Panc1 (cell line): ENCODE results near the gene FBRS. TPM values are rescaled to one million over a fixed set of nuclear protein-coding genes. Genes with fewer than 3 reads are reported as not detected.

ENCODE experiments used
- ATAC-seq: fragments of 200-7000 bp; cut with Tn5 transposase; 2 replicates; pipeline ENCODE4 v1.9.1; 2020; ENCODE audit warnings: mild to moderate bottlenecking, moderate library complexity
- BruUV-seq: library from RNA; stranded (reverse); fragments of 400-500 nt; replicated peaks from 2 replicates; lab custom pipeline; 2021; lab: Mats Ljungman, UMichigan
- CTCF ChIA-PET: fragments of 300-600 bp; sonication (Branson Sonifier 250); formaldehyde crosslinking; loops from one replicate; lab custom pipeline; 2022; ENCODE audit warnings: antibody characterized with exemption; lab: Charles Lee
- POLR2A ChIA-PET: fragments of 300-600 bp; sonication (Branson Sonifier 250); formaldehyde crosslinking; loops from one replicate; lab custom pipeline; 2022; ENCODE audit warnings: antibody characterized with exemption; lab: Charles Lee
- DNase-seq: peaks from one replicate; pipeline ENCODE4 v3.0.0-alpha.2; 2010; ENCODE audit warnings: low read depth, low spot score
- H3K27ac ChIP-seq: 2 replicates; pipeline ENCODE4 v1.5.1; 2011; ENCODE audit warnings: mild to moderate bottlenecking, low read length, inconsistent platforms
- H3K27me3 ChIP-seq: fragments of 200-500 bp; sonication (Bioruptor generic); 2 replicates; pipeline ENCODE4 v1.6.0; 2014; ENCODE audit warnings: low read length, inconsistent platforms; ENCODE audit not compliant: control insufficient read depth, insufficient read depth
- H3K36me3 ChIP-seq: fragments of 200-500 bp; sonication (Bioruptor generic); 2 replicates; pipeline ENCODE4 v1.5.1; 2014; ENCODE audit warnings: inconsistent platforms, mild to moderate bottlenecking, low read length, moderate library complexity; ENCODE audit not compliant: control insufficient read depth, insufficient read depth
- H3K4me1 ChIP-seq: 2 replicates; pipeline ENCODE4 v1.5.1; 2011; ENCODE audit warnings: inconsistent platforms, mild to moderate bottlenecking, low read length, moderate library complexity; ENCODE audit not compliant: control insufficient read depth, insufficient read depth
- H3K4me3 ChIP-seq, 2 experiments: 2 replicates each; pipeline ENCODE4 v1.5.1; 2011 to 2012; ENCODE audit warnings: low read depth in 2 of 2, low read length in 2 of 2, mild to moderate bottlenecking in 2 of 2, inconsistent platforms in 1 of 2, moderate library complexity in 1 of 2
- H3K9me3 ChIP-seq: fragments of 200-500 bp; sonication (Bioruptor generic); 2 replicates; pipeline ENCODE4 v1.5.1; 2014; ENCODE audit warnings: low read depth, mild to moderate bottlenecking, inconsistent platforms, low read length, moderate library complexity; ENCODE audit not compliant: control insufficient read depth, insufficient read depth
- POLR2AphosphoS5 ChIP-seq: IDR thresholded peaks from 2 replicates; pipeline ENCODE4 v1.6.1; 2012; ENCODE audit warnings: mild to moderate bottlenecking, low read depth, low read length, moderate library complexity
- SIN3A ChIP-seq: IDR thresholded peaks from 2 replicates; pipeline ENCODE4 v1.6.1; 2012; ENCODE audit warnings: low read depth, mild to moderate bottlenecking, low read length, moderate library complexity, borderline replicate concordance; ENCODE audit not compliant: insufficient read depth
- TCF7L2 ChIP-seq: IDR thresholded peaks from 2 replicates; pipeline ENCODE4 v1.6.1; 2011; ENCODE audit warnings: mild to moderate bottlenecking, low read depth, low read length, inconsistent platforms
- in situ Hi-C: cut with HindIII; loops from 2 replicates; pipeline ENCODE4 v1.10.0; 2016; ENCODE audit warnings: low sequenced_read_pairs, low pct_unique_long_range_greater_than_20kb
- intact Hi-C: fragments of 100-400 bp; cut with micrococcal nuclease; formaldehyde crosslinking; loops from one replicate; pipeline ENCODE4 v1.10.0; 2022; ENCODE audit not compliant: unreplicated experiment
- total RNA-seq: library from RNA; stranded (reverse); gene quantifications from one replicate; pipeline ENCODE4 v1.2.1, GENCODE V29; 2021; ENCODE audit not compliant: unreplicated experiment
- TF ChIP-seq, protein P1 (sequence below): fragments of 450-650 bp; IDR thresholded peaks from 2 replicates; pipeline ENCODE4 v1.5.1; 2017; ENCODE audit warnings: mild to moderate bottlenecking
- TF ChIP-seq, protein P2 (sequence below), 2 experiments: IDR thresholded peaks; 2 replicates each; pipeline ENCODE4 v1.6.1; 2011 to 2012; ENCODE audit warnings: low read depth in 2 of 2, control low read depth in 1 of 2, low read length in 1 of 2, mild to moderate bottlenecking in 1 of 2, moderate library complexity in 1 of 2; ENCODE audit not compliant: insufficient read depth in 1 of 2

FBRS gene
- total RNA-seq, 1 experiment from 2014 or later = 103 TPM

DNA sequence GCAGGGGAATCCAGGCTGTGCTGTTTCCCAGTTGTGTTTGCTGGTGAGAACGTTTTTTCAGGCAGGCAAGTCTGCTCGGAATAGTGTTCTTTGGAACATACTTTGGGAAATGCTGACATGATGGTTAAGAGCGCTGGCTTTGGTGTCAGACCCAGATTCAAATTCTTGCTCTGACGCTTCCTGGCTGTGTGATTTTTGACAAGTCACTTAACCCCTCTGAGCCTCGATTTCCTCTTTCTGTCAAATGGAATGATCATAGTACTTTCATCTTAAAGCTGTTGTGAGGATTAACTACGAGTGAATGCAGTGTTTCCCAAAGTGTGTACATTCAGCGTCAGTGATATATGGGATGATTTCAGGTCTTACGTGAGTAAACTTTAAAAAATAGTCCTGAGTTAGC, 4.8 kb downstream of the FBRS start:
- BruUV-seq = no TSS peak
- in situ Hi-C loops (no loop called here), intact Hi-C loops (no loop called here)
- ATAC-seq (no peak), DNase-seq (no peak)
- no peaks in the 10 kb centered on the region for H3K27me3 ChIP-seq
- H3K4me1 ChIP-seq = peaks cover 18% of the 10 kb centered on the region
- H3K9me3 ChIP-seq = no peaks in the 10 kb centered on the region
- no peak overlapping the region for H3K4me3 ChIP-seq
- H3K36me3 ChIP-seq = peaks cover 25% of the 10 kb centered on the region
- POLR2A ChIA-PET = interaction anchor here (0.6 kb wide), 1 partner anchor 396 kb away, joined by 3 read pairs; no protein-coding TSS in a partner anchor
- TF ChIP-seq, protein P1, sequence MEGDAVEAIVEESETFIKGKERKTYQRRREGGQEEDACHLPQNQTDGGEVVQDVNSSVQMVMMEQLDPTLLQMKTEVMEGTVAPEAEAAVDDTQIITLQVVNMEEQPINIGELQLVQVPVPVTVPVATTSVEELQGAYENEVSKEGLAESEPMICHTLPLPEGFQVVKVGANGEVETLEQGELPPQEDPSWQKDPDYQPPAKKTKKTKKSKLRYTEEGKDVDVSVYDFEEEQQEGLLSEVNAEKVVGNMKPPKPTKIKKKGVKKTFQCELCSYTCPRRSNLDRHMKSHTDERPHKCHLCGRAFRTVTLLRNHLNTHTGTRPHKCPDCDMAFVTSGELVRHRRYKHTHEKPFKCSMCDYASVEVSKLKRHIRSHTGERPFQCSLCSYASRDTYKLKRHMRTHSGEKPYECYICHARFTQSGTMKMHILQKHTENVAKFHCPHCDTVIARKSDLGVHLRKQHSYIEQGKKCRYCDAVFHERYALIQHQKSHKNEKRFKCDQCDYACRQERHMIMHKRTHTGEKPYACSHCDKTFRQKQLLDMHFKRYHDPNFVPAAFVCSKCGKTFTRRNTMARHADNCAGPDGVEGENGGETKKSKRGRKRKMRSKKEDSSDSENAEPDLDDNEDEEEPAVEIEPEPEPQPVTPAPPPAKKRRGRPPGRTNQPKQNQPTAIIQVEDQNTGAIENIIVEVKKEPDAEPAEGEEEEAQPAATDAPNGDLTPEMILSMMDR = no peak
- TF ChIP-seq POLR2AphosphoS5 (no peak), TCF7L2 (no peak), SIN3A (no peak)
- TF ChIP-seq, protein P2, sequence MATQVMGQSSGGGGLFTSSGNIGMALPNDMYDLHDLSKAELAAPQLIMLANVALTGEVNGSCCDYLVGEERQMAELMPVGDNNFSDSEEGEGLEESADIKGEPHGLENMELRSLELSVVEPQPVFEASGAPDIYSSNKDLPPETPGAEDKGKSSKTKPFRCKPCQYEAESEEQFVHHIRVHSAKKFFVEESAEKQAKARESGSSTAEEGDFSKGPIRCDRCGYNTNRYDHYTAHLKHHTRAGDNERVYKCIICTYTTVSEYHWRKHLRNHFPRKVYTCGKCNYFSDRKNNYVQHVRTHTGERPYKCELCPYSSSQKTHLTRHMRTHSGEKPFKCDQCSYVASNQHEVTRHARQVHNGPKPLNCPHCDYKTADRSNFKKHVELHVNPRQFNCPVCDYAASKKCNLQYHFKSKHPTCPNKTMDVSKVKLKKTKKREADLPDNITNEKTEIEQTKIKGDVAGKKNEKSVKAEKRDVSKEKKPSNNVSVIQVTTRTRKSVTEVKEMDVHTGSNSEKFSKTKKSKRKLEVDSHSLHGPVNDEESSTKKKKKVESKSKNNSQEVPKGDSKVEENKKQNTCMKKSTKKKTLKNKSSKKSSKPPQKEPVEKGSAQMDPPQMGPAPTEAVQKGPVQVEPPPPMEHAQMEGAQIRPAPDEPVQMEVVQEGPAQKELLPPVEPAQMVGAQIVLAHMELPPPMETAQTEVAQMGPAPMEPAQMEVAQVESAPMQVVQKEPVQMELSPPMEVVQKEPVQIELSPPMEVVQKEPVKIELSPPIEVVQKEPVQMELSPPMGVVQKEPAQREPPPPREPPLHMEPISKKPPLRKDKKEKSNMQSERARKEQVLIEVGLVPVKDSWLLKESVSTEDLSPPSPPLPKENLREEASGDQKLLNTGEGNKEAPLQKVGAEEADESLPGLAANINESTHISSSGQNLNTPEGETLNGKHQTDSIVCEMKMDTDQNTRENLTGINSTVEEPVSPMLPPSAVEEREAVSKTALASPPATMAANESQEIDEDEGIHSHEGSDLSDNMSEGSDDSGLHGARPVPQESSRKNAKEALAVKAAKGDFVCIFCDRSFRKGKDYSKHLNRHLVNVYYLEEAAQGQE (IDR thresholded peaks at IDR 0.05; ENCODE audit: insufficient read depth in 1 of 2, low read depth in 2 of 2, low read length in 1 of 2) = no peak
- CTCF ChIA-PET = interaction anchor here (0.7 kb wide), 1 partner anchor 15 kb away, joined by 3 read pairs; no protein-coding TSS in a partner anchor
- H3K27ac ChIP-seq = no peak overlapping the region; the same call in 1 of the 2 replicates

DNA sequence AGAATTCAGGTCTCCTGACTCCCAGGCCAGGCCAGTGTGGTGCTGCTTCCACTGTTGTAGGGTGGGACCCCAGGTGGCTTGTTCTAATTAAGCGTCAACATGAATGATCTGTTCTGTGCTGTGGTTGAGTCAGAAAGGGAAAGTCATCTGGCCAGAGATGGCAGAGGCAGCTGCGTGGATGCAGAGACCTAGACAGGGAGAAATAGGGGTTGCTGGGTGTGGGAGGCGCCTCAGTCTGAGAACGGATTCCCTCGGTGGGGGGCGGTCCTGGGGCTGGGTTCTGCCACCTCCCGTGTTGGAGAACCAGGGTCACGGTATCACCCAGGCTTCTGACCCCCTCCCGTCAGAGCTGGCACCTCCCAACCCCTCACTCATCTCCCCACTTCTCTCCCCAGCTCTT, 5.6 kb downstream of the FBRS start:
- TF ChIP-seq, protein P1 = no peak
- TF ChIP-seq SIN3A (no peak), TCF7L2 (no peak), POLR2AphosphoS5 (no peak)
- TF ChIP-seq, protein P2 (IDR thresholded peaks at IDR 0.05; ENCODE audit: insufficient read depth in 1 of 2, low read depth in 2 of 2, low read length in 1 of 2) = no peak
- intact Hi-C loops = no loop called here
- in situ Hi-C loops = no loop called here
- Histone ChIP-seq H3K4me3 (no peak overlapping the region), H3K27ac (no peak overlapping the region), H3K4me1 (peaks cover 18% of the 10 kb centered on the region), H3K27me3 (no peaks in the 10 kb centered on the region), H3K9me3 (no peaks in the 10 kb centered on the region), H3K36me3 (peaks cover 25% of the 10 kb centered on the region)
- BruUV-seq = no TSS peak
- ATAC-seq = no peak
- DNase-seq = no peak
- ChIA-PET POLR2A (no interaction called here), CTCF (interaction anchor here (0.7 kb wide), 1 partner anchor 14 kb away, joined by 3 read pairs; no protein-coding TSS in a partner anchor)
